Measurements from ENCODE around the gene STARD13.

STARD13 gene, protein sequence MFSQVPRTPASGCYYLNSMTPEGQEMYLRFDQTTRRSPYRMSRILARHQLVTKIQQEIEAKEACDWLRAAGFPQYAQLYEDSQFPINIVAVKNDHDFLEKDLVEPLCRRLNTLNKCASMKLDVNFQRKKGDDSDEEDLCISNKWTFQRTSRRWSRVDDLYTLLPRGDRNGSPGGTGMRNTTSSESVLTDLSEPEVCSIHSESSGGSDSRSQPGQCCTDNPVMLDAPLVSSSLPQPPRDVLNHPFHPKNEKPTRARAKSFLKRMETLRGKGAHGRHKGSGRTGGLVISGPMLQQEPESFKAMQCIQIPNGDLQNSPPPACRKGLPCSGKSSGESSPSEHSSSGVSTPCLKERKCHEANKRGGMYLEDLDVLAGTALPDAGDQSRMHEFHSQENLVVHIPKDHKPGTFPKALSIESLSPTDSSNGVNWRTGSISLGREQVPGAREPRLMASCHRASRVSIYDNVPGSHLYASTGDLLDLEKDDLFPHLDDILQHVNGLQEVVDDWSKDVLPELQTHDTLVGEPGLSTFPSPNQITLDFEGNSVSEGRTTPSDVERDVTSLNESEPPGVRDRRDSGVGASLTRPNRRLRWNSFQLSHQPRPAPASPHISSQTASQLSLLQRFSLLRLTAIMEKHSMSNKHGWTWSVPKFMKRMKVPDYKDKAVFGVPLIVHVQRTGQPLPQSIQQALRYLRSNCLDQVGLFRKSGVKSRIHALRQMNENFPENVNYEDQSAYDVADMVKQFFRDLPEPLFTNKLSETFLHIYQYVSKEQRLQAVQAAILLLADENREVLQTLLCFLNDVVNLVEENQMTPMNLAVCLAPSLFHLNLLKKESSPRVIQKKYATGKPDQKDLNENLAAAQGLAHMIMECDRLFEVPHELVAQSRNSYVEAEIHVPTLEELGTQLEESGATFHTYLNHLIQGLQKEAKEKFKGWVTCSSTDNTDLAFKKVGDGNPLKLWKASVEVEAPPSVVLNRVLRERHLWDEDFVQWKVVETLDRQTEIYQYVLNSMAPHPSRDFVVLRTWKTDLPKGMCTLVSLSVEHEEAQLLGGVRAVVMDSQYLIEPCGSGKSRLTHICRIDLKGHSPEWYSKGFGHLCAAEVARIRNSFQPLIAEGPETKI

DNA sequence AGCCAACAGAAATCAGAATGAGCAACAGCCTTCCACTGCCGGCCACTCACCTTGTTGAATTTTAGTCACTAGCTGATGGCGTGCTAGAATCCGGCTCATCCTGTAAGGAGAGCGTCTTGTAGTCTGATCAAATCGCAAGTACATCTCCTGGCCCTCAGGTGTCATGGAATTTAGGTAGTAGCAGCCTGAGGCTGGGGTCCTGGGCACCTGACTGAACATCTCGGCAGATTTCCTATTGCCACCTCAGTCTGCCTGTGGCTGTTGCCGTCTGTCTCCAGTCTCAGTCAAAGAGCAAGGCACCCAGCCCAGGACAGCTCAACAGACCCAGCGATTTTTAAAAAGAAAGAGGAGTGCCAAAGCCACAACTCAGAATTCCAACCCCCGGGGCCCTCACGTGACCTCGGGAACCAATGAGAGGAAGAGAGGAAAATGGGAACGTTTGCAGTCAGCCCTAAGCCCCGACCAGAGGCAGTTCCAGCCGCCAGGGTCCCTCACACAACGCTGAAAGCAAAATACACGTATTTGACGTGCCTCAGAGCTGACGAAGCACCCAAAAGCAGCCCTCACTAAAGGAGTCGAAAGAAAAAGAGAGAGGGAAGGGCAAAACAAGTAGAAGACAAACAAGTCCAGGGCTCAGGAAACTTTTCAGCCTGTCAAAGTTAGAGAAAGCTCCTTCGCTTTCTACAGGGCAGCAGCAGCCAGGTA lies at the start of gene STARD13:
TSS of gene STARD13 (minus strand) at position 336 of the 705 bp plus-strand sequence. CDS start at position 219, 117 bp downstream.
- DNase-seq = no peak

DNA sequence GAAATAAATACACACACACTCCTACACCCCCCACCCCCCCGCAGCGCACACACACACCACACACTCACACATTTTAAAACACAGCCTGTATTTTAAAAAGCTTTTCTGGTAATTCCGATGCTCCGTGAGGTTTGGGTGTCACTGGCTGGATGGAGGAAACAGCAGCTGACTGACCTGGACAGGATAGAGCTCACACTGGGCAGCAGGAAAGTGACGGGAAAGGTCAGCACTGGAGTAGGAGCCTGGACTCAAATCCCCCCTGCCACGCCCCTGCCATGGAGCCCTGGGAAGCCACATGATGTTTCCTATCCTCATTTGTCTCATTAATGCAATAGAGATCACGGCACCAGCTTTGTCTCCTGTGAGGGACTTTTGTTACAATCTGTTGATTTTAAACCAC lies 49.3 kb upstream of the STARD13 start:
- no peak for DNase-seq

DNA sequence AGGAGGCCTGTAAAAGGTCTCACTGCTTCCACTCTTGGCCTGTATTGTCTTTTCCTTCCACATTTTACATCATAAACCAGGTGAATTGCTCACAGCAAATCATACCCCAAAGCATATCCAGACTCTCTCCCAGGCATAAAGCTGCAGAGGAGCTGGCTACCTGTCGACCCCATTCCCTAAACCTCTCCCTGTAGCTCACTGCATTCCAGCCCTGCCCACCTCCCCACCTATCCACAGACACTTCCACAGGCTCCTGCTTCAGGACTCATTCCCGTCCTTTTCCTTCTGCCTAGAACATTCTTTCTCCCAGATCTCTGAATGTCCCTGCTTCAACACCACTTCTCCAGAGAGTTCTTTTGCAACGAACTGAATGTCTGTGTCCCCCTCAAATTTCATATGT lies 46.4 kb upstream of the STARD13 start:
- DNase-seq = no peak

DNA sequence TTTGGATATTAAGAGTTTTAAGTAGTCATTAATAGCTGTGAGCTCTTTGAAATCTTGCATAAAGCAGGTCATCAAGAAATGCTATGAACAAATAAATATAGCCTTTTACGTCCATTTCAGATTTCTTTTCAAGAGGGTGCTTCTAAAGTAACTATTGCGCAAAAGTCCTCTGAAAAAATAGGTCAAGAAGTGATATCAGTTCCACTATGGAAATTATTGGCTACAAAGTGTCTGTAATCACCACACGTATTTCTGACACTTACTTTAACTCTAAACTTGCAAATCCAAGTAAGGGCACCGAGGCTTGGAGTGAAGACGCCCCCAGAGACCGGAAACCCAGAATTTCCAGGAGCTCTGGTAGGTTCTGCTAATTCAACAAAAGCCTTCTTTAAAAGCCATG lies 44.9 kb upstream of the STARD13 start:
- no peak for DNase-seq

DNA sequence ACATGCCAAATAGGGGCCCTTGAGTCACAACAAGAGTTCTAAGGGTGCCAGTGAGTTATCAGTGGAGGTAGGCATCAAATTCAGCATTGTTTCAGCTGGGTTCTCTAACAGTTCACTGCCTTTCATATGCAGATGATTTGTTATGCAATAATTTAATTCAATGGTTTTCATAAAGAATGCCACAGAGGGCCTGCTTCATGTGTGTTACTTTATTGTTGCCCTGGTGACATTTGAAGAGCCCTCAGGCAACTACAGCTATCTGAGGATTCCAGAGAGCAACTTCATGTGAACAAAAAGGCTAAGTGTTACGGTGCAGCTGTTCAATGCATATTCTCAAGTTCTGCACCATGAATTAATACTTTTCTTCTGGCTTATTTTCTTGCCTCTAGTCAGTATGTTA lies 43.1 kb upstream of the STARD13 start:
- no peak for DNase-seq

DNA sequence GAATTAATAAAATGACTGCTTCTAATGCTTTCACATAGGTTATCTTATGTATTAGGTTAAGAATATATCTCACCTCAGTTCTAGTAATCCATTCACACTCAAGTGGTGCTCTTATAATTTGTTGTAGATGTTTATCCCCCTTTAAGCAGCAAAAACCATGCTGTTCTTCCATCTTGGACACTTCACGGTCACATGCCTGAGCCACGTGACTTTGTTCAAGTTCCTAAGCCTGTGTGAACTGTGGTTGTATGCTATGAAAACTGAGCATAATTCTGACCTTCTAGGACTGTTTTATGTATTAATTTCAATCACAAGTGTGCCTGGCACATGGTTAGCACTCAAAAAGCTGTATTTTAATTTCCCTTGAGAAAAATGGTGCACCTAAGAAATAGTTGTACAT lies 41.2 kb upstream of the STARD13 start:
- no peak for DNase-seq

DNA sequence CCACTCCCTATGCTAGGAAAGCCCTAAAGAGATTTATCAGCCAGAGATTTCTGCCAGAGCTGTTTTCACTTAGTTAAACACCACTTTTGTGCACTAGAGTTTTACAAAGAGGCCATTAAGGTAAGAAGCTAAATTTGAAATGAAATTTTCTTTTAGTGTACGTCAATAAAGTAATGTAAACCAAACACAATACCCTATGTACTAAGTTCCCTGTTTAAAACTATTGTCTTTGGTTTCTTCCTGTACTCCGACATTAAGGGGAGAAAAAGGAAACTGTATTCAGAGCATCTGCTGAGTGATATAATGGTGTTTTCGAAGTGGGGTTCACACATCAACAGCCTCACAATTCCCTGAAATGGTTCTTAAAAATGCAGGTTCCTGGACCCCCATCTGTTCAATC lies 40.7 kb upstream of the STARD13 start:
- DNase-seq = no peak

DNA sequence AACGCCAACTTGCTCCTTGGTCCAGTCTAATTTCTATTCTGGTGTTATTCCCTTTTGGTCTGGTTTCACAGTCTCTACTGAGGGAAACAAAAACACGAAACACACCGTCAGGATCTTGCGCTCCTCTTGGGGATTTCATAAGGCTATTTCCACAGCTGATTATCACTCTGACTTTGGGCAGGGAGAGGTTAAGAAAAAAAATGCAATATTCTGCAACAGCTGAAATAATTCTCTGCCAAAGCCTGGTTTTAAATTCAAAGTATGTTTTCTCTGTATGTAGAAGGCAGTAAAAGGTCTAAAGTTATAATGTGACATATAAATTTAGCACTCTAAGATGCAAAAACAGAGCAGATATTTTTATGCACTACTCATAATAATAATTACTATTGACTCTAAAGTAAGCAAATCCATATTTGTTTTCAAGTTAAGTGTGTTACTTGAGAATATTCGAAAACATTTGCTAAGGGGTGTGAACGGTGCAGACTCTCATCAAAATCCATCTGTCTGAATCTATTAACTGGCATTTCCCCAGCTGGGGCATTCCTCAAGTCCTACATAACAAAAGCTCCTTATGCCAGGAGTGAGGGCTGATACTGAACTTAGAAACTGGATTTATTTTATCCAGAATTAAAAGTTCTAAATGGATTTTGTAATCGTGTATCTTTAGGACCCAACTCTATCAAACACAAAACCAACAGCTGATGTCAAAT lies 38.4 kb upstream of the STARD13 start:
- DNase-seq = no peak

DNA sequence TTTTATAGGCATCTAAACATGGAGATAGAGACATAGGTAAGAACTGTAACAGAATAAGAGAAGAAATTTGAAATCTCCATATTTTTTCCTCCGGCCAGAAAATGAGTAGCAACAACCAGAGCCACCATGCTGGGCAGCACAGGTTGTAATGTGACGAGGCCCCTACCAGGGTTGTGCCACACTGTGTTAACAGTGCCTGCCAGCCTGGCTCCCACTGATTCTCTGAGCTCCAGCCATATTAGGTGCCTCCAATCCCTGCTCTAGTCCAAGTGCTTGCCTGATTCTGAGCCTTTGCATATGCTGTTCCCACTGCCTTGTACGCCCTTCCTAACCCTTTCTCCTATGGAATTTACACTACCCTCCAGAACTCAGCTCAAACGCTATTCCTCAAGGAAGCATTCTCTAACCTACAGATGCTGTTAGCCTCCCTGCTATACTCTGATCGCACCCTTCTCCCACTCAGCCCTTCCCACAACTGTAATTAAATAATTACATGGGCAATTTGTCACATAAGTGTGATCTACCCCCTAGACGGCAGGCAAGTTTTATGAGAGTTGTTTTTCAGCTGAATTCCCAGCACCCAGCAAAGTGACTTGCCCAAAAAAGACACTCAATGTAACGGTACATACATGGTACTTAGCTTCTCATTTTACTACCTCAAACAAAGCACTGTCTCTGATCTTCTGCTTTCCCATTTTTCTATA lies 37.6 kb upstream of the STARD13 start:
- DNase-seq = no peak

DNA sequence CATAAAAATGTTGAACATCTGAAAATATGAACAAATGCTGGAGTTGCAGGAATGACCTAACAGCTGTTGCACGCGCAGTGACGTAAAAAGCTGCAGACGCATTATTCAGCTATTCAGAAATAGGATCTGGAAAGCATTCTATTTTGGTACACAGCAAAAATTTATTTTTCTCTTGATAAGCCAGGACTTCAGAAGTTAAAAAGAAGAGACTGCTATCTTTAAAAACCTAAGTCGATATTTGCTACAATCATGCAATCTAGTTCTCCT lies 36.9 kb upstream of the STARD13 start:
- DNase-seq = no peak

DNA sequence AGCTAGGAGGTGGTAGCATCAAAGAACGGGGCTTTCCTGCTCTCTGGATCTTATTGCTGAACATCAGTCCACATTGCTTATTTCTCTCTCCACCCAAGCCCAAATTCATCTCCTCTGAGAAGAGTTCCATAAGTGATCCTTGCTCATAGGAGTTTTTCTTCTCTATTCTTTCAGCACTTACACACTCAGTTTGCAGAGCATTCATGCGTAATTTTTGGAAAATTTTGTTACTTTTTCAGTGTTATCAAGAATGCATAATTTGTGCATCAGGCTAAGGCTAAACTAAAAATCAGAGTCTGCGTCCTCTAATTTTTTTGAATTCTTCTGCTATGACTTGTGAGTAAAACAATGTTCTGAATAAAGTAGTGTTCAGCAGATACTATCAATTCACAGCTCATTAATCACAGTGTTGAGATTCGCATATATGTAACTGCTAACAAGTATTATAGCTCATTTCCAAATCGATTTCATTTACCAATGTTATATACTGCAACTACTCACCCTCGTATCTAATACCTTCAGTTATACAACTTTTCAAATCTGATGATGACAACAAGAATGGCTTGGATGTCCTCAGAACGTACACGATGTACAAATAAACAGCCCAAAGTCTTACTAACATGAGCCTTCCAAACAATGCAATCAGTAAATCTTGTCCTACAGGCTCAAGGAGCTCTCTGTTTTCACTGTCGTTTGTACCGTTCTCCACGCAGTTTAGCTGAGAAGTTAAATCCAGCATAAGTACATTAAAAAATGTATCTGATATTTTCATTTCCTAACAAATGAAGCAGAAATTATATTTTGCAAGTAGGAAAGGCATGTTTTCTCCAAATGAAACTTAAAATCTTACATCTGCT lies 36.4 kb upstream of the STARD13 start:
- DNase-seq = no peak

DNA sequence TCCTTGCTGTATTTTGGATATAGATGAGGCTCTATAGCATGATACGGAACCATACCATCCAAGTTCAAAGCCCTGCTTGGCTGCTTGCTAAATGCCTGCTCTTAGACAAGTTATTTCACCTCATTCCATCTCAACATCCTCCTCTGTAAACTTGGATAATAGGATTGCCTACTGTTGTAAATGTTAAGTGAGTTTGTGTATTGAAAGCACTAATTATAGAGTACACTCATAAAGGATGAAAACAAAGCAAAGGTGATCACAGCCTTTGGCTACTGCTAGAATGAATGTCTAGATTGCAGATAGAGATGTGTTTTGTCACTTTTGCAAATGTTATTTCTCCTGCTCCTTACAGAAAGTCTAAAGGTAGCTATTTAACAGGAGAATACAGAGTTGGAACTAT lies 34.3 kb upstream of the STARD13 start:
- DNase-seq = no peak

DNA sequence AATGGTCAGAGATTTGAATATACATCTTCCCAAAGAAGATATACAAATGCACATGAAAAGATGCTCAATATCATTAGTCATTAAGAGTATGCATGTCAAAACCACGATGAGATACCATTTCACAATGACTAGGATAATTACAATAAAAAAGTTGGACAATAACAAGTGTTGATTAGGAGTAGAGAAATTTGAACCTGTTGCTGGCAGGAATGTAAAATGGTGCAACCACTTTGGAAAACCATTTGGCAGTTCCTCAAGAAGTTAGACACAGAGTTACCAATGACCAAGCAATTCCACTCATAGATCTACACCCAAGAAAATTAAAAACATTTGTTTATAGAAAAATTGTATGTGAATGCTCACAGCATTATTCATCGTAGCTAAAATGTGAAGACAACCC lies 33.2 kb upstream of the STARD13 start:
- no peak for DNase-seq

DNA sequence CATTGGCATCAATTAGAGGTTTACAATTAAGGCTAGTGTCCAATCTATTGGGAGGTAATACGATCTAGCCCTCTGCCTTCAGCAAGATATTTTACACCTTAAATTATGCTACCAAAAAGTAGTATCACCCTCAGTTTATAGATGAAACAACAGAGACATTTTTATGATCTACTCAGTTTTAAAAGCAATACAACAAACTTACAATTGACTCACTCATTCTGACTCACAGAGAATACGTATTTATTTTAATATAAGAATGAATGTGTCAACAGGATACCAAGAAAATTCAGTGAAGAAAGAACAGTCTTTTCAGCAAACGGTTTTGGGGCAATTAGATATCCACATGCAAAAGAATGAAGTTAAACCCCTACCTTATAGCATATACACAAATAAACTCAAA lies 32.5 kb upstream of the STARD13 start:
- no peak for DNase-seq

DNA sequence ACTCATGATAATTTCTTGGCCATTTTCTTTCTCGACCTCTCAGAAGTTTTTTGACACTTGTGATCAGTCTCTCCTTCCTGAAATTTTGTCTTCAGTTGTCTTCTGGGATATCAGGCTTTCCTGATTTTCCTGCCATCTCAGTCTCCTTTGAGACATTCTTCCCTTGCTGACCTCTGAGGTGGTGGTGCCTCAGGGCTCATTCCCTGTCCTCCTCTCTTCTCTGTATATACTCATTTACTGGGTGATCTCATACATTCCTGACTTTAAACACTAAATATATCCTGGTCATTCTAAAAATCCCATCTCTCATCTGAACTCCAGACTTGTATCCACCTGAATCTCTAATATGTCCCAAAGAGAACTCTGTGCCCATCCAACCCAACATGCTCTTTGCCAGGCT lies 31.3 kb upstream of the STARD13 start:
- no peak for DNase-seq

DNA sequence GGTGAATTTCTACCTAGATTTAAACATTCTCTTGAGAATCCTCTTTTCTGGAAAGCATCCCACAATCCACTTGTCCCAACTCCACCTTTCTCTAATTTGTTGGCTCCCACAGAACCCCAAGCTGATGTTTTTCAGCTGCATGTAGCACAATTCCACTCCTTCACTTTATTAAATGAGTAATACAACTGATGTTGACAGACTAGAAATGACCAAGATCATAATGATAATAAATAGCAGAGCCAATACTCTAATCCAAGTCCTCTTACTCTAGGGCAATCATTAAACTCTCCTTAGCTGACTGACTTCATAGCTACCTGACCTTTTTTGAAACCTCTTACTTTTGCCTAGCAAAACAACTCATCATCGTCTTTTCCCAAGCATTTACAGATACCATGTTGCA lies 27.9 kb upstream of the STARD13 start:
- DNase-seq = no peak

DNA sequence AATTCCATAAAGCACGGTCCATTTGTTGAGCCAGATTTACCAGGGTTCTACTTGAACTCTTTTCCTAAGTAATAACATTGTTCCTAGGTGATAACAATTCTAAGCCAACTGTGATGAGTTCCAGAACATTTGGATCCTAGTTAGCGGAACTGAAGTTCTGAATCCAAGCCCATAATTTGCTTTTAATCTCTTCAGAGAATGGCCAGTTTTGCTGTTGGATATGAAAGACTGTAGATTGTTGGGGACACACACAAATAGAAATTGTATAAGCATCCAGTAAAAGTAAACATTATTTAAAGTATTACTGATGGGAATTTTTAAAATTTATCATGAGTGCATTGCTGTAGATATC lies 27.3 kb upstream of the STARD13 start:
- no peak for DNase-seq

DNA sequence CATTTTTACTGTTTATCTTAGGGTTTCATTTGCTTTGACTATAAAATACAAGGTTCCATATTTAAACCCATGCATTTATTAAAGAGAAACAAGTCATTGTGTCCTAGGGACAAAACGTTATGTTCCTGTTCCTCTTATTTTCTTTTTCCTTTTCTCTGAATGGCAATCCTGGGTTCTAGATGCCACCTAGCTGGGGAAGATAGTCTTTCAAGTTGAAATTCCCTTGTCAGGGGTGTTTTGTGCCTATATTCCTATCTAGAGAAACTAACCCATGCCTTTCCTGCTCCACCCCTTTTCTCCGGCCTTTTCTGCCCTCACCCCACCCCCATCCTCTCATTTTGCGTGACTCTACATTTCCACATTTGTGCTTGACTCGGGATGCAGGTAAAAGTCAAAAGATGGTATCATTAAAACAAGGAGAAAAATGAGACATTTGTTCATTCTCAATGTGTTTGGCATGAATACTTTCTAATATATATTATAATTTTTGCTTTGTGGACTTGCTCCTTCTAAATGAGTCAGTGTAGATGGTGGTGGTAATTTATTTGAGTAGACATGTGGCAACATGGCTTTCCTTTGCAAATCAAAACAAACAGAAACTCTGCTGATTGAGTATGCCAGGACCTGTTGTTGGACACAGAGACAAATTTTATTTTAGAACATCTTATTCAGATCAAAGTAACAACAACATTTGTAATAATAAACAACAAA lies 26.8 kb upstream of the STARD13 start:
- DNase-seq = no peak

DNA sequence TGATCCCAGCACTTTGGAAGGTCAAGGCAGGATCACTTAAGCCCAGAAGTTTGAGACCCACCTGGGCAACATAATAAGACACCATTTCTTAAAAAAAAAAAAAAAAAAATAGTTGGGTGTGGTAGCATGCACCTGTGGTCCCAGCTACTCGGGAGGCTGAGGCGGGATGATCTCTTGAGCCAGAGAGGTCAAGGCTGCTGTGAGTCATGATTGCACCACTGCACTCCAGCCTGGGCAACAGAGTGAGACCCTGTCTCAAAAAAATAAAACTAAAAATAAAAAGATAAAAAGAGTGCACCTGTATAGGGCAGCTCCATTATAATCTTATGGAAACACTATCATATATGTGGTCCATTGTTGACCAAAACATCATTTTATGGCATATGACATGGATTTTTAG lies 25.5 kb upstream of the STARD13 start:
- no peak for DNase-seq

DNA sequence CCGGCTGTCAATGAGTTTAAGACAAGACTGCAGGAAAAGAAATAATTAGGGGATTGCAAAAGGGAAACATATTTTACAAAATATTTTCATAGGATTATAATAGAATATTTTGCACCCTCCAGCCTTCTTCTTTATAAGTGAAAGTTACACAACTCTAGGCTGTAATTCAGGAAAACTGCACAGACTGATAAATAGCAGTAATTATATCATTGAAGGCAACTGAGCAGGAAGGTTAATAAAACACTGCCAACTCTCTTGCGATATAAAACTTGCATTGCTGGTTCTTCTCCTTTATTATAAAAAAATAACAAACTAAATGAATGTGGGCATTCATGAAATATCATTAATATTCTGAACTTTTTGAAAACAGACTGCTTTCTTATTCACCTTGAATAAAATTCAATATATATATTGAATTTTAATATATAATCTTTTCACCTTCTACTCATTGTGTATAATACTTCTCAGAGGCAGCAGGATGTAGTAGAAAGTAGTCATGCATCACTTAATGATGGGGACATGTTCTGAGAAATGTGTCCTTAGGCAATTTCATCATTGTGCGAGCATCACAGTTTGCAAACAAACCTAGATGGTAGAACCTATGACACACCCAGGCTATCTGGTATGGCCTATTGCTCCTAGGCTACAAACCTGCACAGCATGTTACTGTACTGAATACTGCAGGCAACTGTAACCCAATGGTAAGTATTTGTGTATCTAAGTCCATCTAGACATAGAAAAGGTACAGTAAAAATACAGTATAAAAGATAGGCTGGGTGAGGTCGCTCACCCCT lies 24.9 kb upstream of the STARD13 start:
- DNase-seq = no peak
